Mucosa of stomach (tissue), 1 donor: Measurements from ENCODE around the gene OCSTAMP.

Source experiments
- H3K27me3 ChIP-seq: one replicate; pipeline ENCODE4 v1.7.0; 2013; ENCODE audit warnings: mild to moderate bottlenecking, low read length; ENCODE audit not compliant: control insufficient read depth, insufficient read depth
- H3K36me3 ChIP-seq: one replicate; pipeline ENCODE4 v1.7.0; 2013; ENCODE audit warnings: low read length; ENCODE audit not compliant: control insufficient read depth, insufficient read depth
- H3K4me1 ChIP-seq: one replicate; pipeline ENCODE4 v1.7.0; 2013; ENCODE audit warnings: mild to moderate bottlenecking, low read length; ENCODE audit not compliant: control insufficient read depth, insufficient read depth
- H3K4me3 ChIP-seq: one replicate; pipeline ENCODE4 v1.7.0; 2013; ENCODE audit warnings: low read length
- H3K9ac ChIP-seq: one replicate; pipeline ENCODE4 v1.7.0; 2013; ENCODE audit warnings: mild to moderate bottlenecking, low read length, moderate library complexity
- H3K9me3 ChIP-seq: one replicate; pipeline ENCODE4 v1.7.0; 2013; ENCODE audit warnings: mild to moderate bottlenecking, low read length, moderate library complexity; ENCODE audit not compliant: control insufficient read depth
- donor health status: Pancreatic carcinoma.

The OCSTAMP gene, protein sequence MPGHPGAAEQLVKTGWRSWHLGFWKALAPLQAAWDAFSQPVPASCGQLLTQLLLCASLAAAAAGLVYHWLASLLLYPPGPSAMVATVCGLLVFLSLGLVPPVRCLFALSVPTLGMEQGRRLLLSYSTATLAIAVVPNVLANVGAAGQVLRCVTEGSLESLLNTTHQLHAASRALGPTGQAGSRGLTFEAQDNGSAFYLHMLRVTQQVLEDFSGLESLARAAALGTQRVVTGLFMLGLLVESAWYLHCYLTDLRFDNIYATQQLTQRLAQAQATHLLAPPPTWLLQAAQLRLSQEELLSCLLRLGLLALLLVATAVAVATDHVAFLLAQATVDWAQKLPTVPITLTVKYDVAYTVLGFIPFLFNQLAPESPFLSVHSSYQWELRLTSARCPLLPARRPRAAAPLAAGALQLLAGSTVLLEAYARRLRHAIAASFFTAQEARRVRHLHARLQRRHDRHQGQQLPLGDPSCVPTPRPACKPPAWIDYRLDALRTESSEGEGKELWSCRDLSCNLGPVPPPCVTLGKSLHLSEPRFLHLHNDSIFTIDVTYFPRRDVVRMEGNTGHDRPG

DNA sequence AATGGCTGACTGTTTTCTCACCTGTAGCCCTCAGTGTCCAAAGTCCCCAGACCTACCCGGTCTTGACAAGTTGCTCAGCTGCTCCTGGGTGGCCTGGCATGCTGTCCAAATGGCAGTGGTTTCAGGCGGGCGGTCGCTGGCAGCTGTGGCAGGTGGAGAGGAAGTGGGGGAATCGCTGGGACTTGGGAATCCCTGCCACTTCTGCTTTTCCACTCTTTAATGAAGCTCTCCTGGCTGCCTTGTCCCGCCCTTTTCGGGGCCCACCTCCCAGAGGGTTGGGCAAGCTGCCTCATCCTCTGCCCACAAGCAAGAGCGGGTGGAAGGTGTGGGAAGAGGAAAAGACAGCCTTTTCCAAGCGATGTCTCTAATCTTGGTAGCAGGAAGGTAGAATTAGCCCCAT lies at the start of gene OCSTAMP:
Gene OCSTAMP, minus strand, starts transcription at position 194 of the 400 bp plus-strand sequence. Its CDS starts 94 bp downstream, at position 100.
- H3K4me1 ChIP-seq: no peaks in the 10 kb centered on the region
- no peak within 1 kb of the TSS for H3K4me3 ChIP-seq
- no peaks in the 10 kb centered on the region for H3K9me3 ChIP-seq
- peaks cover 6% of the 10 kb centered on the region for H3K27me3 ChIP-seq
- H3K36me3 ChIP-seq: no peaks in the 10 kb centered on the region
- no peak within 1 kb of the TSS for H3K9ac ChIP-seq

GRCh38 chr20:46599227-46599987 lies 49.0 kb upstream of the OCSTAMP start:
- Histone ChIP-seq H3K36me3 (no peaks in the 10 kb centered on the region), H3K4me3 (no peak overlapping the region), H3K9me3 (no peaks in the 10 kb centered on the region), H3K27me3 (no peaks in the 10 kb centered on the region), H3K9ac (no peak overlapping the region), H3K4me1 (no peaks in the 10 kb centered on the region)

DNA sequence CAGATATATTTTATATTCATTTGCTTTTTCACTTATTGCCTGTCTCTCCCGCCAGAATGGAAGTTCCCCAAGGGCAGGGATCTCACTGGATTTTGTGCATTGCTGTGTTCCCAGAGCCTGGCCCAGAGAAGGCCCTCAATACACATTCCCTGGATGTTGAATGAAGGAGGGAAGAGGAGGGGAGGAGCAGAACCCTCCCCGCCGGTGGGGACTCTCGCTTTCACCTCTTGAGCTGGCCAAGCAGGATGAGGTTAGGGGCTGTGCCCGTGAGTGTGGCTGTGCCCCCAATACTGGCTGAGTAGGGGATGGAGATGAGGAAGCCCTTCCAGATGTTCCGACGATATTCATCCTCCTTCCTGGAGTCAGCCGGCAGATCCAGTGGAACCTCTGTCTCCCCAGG lies 45.5 kb upstream of the OCSTAMP start:
- Histone ChIP-seq H3K36me3 (no peaks in the 10 kb centered on the region), H3K9ac (no peak overlapping the region), H3K4me1 (no peaks in the 10 kb centered on the region), H3K27me3 (no peaks in the 10 kb centered on the region), H3K9me3 (no peaks in the 10 kb centered on the region), H3K4me3 (no peak overlapping the region)

GRCh38 chr20:46594725-46595124 lies 44.3 kb upstream of the OCSTAMP start:
- H3K4me1 ChIP-seq: no peaks in the 10 kb centered on the region
- no peaks in the 10 kb centered on the region for H3K27me3 ChIP-seq
- H3K36me3 ChIP-seq: no peaks in the 10 kb centered on the region
- no peak overlapping the region for H3K9ac ChIP-seq
- no peaks in the 10 kb centered on the region for H3K9me3 ChIP-seq
- H3K4me3 ChIP-seq: no peak overlapping the region

- H3K9ac ChIP-seq: no peak overlapping the region
- H3K4me3 ChIP-seq: no peak overlapping the region
- H3K9me3 ChIP-seq: no peaks in the 10 kb centered on the region
- no peaks in the 10 kb centered on the region for H3K4me1 ChIP-seq
- H3K36me3 ChIP-seq: no peaks in the 10 kb centered on the region
- no peaks in the 10 kb centered on the region for H3K27me3 ChIP-seq
Measured at GRCh38 chr20:46592580-46593362, 42.3 kb upstream of the OCSTAMP start.

- Histone ChIP-seq H3K9me3 (no peaks in the 10 kb centered on the region), H3K36me3 (no peaks in the 10 kb centered on the region), H3K4me1 (no peaks in the 10 kb centered on the region), H3K27me3 (no peaks in the 10 kb centered on the region), H3K4me3 (no peak overlapping the region), H3K9ac (no peak overlapping the region)
Measured at GRCh38 chr20:46590443-46590842, 40.0 kb upstream of the OCSTAMP start.

GRCh38 chr20:46588532-46589511 lies 38.4 kb upstream of the OCSTAMP start:
- Histone ChIP-seq H3K9ac (no peak overlapping the region), H3K4me3 (no peak overlapping the region), H3K9me3 (no peaks in the 10 kb centered on the region), H3K36me3 (no peaks in the 10 kb centered on the region), H3K27me3 (no peaks in the 10 kb centered on the region), H3K4me1 (no peaks in the 10 kb centered on the region)

GRCh38 chr20:46587986-46588385 lies 37.5 kb upstream of the OCSTAMP start:
- Histone ChIP-seq H3K27me3 (no peaks in the 10 kb centered on the region), H3K4me3 (no peak overlapping the region)

GRCh38 chr20:46586724-46587123 lies 36.3 kb upstream of the OCSTAMP start:
- no peak overlapping the region for H3K4me3 ChIP-seq
- no peaks in the 10 kb centered on the region for H3K27me3 ChIP-seq
- no peaks in the 10 kb centered on the region for H3K4me1 ChIP-seq
- no peaks in the 10 kb centered on the region for H3K36me3 ChIP-seq
- no peaks in the 10 kb centered on the region for H3K9me3 ChIP-seq
- H3K9ac ChIP-seq: no peak overlapping the region

More at GRCh38 chr20:46587986-46588385, 37.5 kb upstream of the OCSTAMP start:
- Histone ChIP-seq H3K36me3 (no peaks in the 10 kb centered on the region), H3K9me3 (no peaks in the 10 kb centered on the region), H3K9ac (no peak overlapping the region), H3K4me1 (no peaks in the 10 kb centered on the region)

DNA sequence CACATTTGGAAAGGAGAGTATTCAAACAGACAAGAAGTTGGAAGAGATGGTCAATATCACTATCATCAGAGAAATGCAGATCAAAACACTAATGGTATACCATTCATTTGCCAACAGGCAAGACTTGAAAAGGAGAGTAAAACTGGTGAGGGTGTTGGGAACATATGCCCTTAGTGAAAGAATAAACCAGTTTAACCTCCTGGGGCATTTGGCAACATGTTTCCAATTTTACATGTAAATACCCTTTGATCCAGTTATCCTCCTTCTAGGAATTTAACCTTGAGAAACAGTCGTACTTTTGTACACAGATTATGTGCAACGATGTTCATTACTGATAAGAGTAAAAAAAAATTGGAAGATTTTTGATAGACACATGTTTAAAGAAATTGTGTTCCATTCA lies 34.1 kb upstream of the OCSTAMP start:
- Histone ChIP-seq H3K9me3 (no peaks in the 10 kb centered on the region), H3K27me3 (no peaks in the 10 kb centered on the region), H3K4me3 (no peak overlapping the region), H3K9ac (no peak overlapping the region), H3K36me3 (no peaks in the 10 kb centered on the region), H3K4me1 (no peaks in the 10 kb centered on the region)
